Measurements from ENCODE around the gene DNAAF9. TPM values are rescaled to one million over a fixed set of nuclear protein-coding genes. Genes with fewer than 3 reads are reported as not detected.
A peak's percentile ranks its signal among the peaks of the same experiment; 100 is the strongest.

Gene DNAAF9
- total and polyA plus RNA-seq, 2 donors (not counting 3 experiments of a cell fraction or from before 2014, with no cell fraction given) = 7.6 to 20.9 TPM

- peaks cover 2% of the 10 kb centered on the region for H4K20me1 ChIP-seq (replicated peaks; ENCODE audit: control insufficient read depth, extremely low read depth, insufficient read depth, low read length)
- peaks cover 0 to 7% of the 10 kb centered on the region in 2 experiments for H3K27me3 ChIP-seq (ENCODE audit: control insufficient read depth in 2 of 2, insufficient read depth in 2 of 2, low read length in 2 of 2)
- ChIA-PET POLR2A (no interaction called here), CTCF (interaction anchor here (1.0 kb wide), 2 partner anchors 53 to 154 kb away, joined by 3 read pairs; no protein-coding TSS in a partner anchor)
- no peaks in the 10 kb centered on the region for H3K36me3 ChIP-seq (ENCODE audit: control insufficient read depth in 2 of 2, extremely low read depth in 1 of 2, insufficient read depth in 2 of 2, low read length in 2 of 2)
- no peaks in the 10 kb centered on the region for H3K9me1 ChIP-seq (replicated peaks; ENCODE audit: control insufficient read depth, extremely low read depth, insufficient read depth, low read length)
- BruUV-seq (replicated peaks) = no TSS peak
- no peak overlapping the region for H2AFZ ChIP-seq (ENCODE audit: low read depth, low read length)
- intact Hi-C loops (cut with micrococcal nuclease) = loop anchor here (5.0 kb wide), 2 partner anchors 47 to 358 kb away; partner anchors contain the start of gene ADISSP
- no peak overlapping the region for H3K9ac ChIP-seq (replicated peaks; ENCODE audit: extremely low read depth, insufficient read depth, low read length)
- no peak overlapping the region for H3K4me3 ChIP-seq (replicated peaks in 1 of 3; ENCODE audit: insufficient read depth in 1 of 3, low read depth in 1 of 3, low read length in 3 of 3)
- H3K4me2 ChIP-seq (ENCODE audit: insufficient read depth, low read length) = no peak overlapping the region
- TF ChIP-seq GATA2 (IDR thresholded peaks at IDR 0.05; ENCODE audit: insufficient read depth, insufficient read length, low read depth, low read length) (no peak), JUN (IDR thresholded peaks at IDR 0.05; ENCODE audit: borderline replicate concordance, insufficient read depth, insufficient read length, low read depth) (no peak), POLR2AphosphoS5 (IDR thresholded peaks at IDR 0.05; ENCODE audit: insufficient read depth, low read depth, low read length) (no peak), EZH2 (IDR thresholded peaks at IDR 0.05; ENCODE audit: borderline replicate concordance, low read depth, low read length, severe bottlenecking) (no peak), FOS (IDR thresholded peaks at IDR 0.05; ENCODE audit: borderline replicate concordance, insufficient read depth, low read length) (no peak), MAX (IDR thresholded peaks at IDR 0.05; ENCODE audit: insufficient read depth, insufficient read length) (no peak), POLR2A (IDR thresholded peaks at IDR 0.05; ENCODE audit: low read depth, low read length) (no peak), MYC (IDR thresholded peaks at IDR 0.05; ENCODE audit: low read depth, low read length) (no peak)
- TF ChIP-seq, protein P1, sequence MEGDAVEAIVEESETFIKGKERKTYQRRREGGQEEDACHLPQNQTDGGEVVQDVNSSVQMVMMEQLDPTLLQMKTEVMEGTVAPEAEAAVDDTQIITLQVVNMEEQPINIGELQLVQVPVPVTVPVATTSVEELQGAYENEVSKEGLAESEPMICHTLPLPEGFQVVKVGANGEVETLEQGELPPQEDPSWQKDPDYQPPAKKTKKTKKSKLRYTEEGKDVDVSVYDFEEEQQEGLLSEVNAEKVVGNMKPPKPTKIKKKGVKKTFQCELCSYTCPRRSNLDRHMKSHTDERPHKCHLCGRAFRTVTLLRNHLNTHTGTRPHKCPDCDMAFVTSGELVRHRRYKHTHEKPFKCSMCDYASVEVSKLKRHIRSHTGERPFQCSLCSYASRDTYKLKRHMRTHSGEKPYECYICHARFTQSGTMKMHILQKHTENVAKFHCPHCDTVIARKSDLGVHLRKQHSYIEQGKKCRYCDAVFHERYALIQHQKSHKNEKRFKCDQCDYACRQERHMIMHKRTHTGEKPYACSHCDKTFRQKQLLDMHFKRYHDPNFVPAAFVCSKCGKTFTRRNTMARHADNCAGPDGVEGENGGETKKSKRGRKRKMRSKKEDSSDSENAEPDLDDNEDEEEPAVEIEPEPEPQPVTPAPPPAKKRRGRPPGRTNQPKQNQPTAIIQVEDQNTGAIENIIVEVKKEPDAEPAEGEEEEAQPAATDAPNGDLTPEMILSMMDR (IDR thresholded peaks at IDR 0.05; ENCODE audit: extremely low read depth in 1 of 2, insufficient read depth in 1 of 2, low read depth in 1 of 2, low read length in 2 of 2) = no peak
- FAIRE-seq (peak; percentile 8), DNase-seq (ENCODE audit: low read depth, low spot score) (no peak)
- H3K79me2 ChIP-seq (ENCODE audit: control insufficient read depth, insufficient read depth, low read length) = peaks cover 24% of the 10 kb centered on the region
- no peak overlapping the region for H3K27ac ChIP-seq (ENCODE audit: insufficient read depth, low read depth, low read length)
- H3K9me3 ChIP-seq (replicated peaks; ENCODE audit: control insufficient read depth, insufficient read depth, low read length) = no peaks in the 10 kb centered on the region
- dilution Hi-C loops (cut with MboI; ENCODE audit: extremely low pct_ligation_motif_present, low sequenced_read_pairs) = no loop called here
- peaks cover 24% of the 10 kb centered on the region for H3K4me1 ChIP-seq (ENCODE audit: control insufficient read depth, extremely low read depth, insufficient read depth, low read length)
Measured at GRCh38 chr20:3409417-3409816, 1.9 kb upstream of the DNAAF9 start.

Measured in endothelial cell of umbilical vein (primary cell).